CD4-positive, CD25-positive, alpha-beta regulatory T cell (primary cell): ENCODE results near the gene UBE2G1. TPM values are rescaled to one million over a fixed set of nuclear protein-coding genes. Genes with fewer than 3 reads are reported as not detected.

Source experiments
- ATAC-seq, 2 donors: fragments of 150-1000 bp; cut with Tn5 transposase; one replicate each; pipeline ENCODE4 v1.10.0; 2021; ENCODE audit warnings: low read depth in 2 of 2, moderate number of reproducible peaks in 2 of 2, moderate library complexity in 1 of 2
- DNase-seq, 3 donors: peaks; one replicate each; pipeline versions ENCODE4 v3.0.0 to v3.0.0-alpha.2; 2012 to 2022; ENCODE audit warnings: mixed read lengths in 1 of 3
- H3K27ac ChIP-seq: one replicate; pipeline ENCODE4 v1.7.0; 2013; ENCODE audit warnings: mild to moderate bottlenecking, low read length; ENCODE audit not compliant: insufficient read depth, poor library complexity, severe bottlenecking
- H3K27me3 ChIP-seq: one replicate; pipeline ENCODE4 v1.7.0; 2013; ENCODE audit warnings: low read length; ENCODE audit not compliant: control insufficient read depth, insufficient read depth
- H3K36me3 ChIP-seq: one replicate; pipeline ENCODE4 v1.7.0; 2013; ENCODE audit warnings: mild to moderate bottlenecking, low read length, moderate library complexity; ENCODE audit not compliant: control insufficient read depth, insufficient read depth
- H3K4me1 ChIP-seq: 2 replicates; pipeline ENCODE4 v1.7.0; 2013; ENCODE audit warnings: mild to moderate bottlenecking, low read length; ENCODE audit not compliant: insufficient read depth, control insufficient read depth, poor library complexity, severe bottlenecking
- H3K4me3 ChIP-seq: one replicate; pipeline ENCODE4 v1.7.0; 2013; ENCODE audit warnings: low read depth, mild to moderate bottlenecking, low read length, moderate library complexity
- H3K9me3 ChIP-seq, 2 experiments: 1 replicate in 1 of 2; 2 replicates in 1 of 2; pipeline ENCODE4 v1.7.0; 2013; ENCODE audit warnings: low read length in 2 of 2, mild to moderate bottlenecking in 1 of 2, moderate library complexity in 1 of 2; ENCODE audit not compliant: control insufficient read depth in 2 of 2
- H3K27ac Mint-ChIP-seq, 3 donors: one replicate each; pipeline ENCODE4 v1.8.0; 2020 to 2022; ENCODE audit warnings: mild to moderate bottlenecking in 3 of 3, mixed read lengths in 3 of 3, moderate library complexity in 2 of 3
- H3K27me3 Mint-ChIP-seq: one replicate; pipeline ENCODE4 v1.8.0; 2022; ENCODE audit warnings: mild to moderate bottlenecking, mixed read lengths
- H3K36me3 Mint-ChIP-seq: one replicate; pipeline ENCODE4 v1.8.0; 2020; ENCODE audit warnings: mixed read lengths
- H3K4me1 Mint-ChIP-seq, 4 donors: one replicate each; pipeline ENCODE4 v1.8.0; 2020 to 2022; ENCODE audit warnings: mixed read lengths in 4 of 4, mild to moderate bottlenecking in 1 of 4
- H3K4me3 Mint-ChIP-seq, 4 donors: one replicate each; pipeline ENCODE4 v1.8.0; 2020 to 2022; ENCODE audit warnings: mild to moderate bottlenecking in 4 of 4, mixed read lengths in 4 of 4, moderate library complexity in 3 of 4
- H3K9me3 Mint-ChIP-seq, 7 donors: one replicate each; pipeline ENCODE4 v1.8.0; 2020 to 2022; ENCODE audit warnings: mixed read lengths in 7 of 7, mild to moderate bottlenecking in 3 of 7, moderate library complexity in 2 of 7
- polyA plus RNA-seq, 4 donors: library from polyadenylated mRNA; unstranded; fragments of 300-500 nt; fragmentation: Illumina TruSeq; gene quantifications; one replicate each; pipeline ENCODE4 v1.2.3, GENCODE V29; 2021
- total RNA-seq: library from RNA; stranded (reverse); gene quantifications from one replicate; pipeline ENCODE4 v1.2.3, GENCODE V29; 2022

UBE2G1 gene
- total and polyA plus RNA-seq, 5 donors from 2014 or later = 55.0 to 67.9 (median 61.0) TPM

GRCh38 chr17:4332296-4332970 lies 34.0 kb downstream of the UBE2G1 start:
- Histone ChIP-seq H3K4me3 (no peak overlapping the region), H3K36me3 (peaks cover 5% of the 10 kb centered on the region), H3K27me3 (no peaks in the 10 kb centered on the region), H3K4me1 (peaks cover 25% of the 10 kb centered on the region), H3K9me3 (no peaks in the 10 kb centered on the region), H3K27ac (no peak overlapping the region)
- ATAC-seq = no peak
- peak overlapping the region; percentile 59 to 87 (median 70) for H3K27ac Mint-ChIP-seq
- no peak for DNase-seq
- H3K36me3 Mint-ChIP-seq = peaks cover 13% of the 10 kb centered on the region
- no peaks in the 10 kb centered on the region for H3K27me3 Mint-ChIP-seq
- H3K9me3 Mint-ChIP-seq = peaks cover 0 to 3% (median 0%) of the 10 kb centered on the region in 7 donors
- H3K4me3 Mint-ChIP-seq = no peak overlapping the region
- H3K4me1 Mint-ChIP-seq = peaks cover 31 to 71% (median 48%) of the 10 kb centered on the region in 4 donors

GRCh38 chr17:4331614-4332013 lies 34.9 kb downstream of the UBE2G1 start:
- Histone ChIP-seq H3K9me3 (no peaks in the 10 kb centered on the region), H3K4me3 (no peak overlapping the region), H3K4me1 (peaks cover 20% of the 10 kb centered on the region), H3K36me3 (peaks cover 5% of the 10 kb centered on the region), H3K27me3 (no peaks in the 10 kb centered on the region), H3K27ac (no peak overlapping the region)
- no peaks in the 10 kb centered on the region for H3K27me3 Mint-ChIP-seq
- H3K4me3 Mint-ChIP-seq = no peak overlapping the region
- peaks cover 18% of the 10 kb centered on the region for H3K36me3 Mint-ChIP-seq
- peaks cover 0 to 4% (median 0%) of the 10 kb centered on the region in 7 donors for H3K9me3 Mint-ChIP-seq
- DNase-seq = no peak
- H3K27ac Mint-ChIP-seq = peak overlapping the region in 1 of 3 donors; percentile 55
- no peak for ATAC-seq
- peaks cover 33 to 71% (median 48%) of the 10 kb centered on the region in 4 donors for H3K4me1 Mint-ChIP-seq

GRCh38 chr17:4329838-4330237 lies 36.6 kb downstream of the UBE2G1 start:
- no peak overlapping the region for H3K27ac ChIP-seq
- no peak overlapping the region for H3K4me3 ChIP-seq
- Mint-ChIP-seq H3K4me3 (no peak overlapping the region), H3K27me3 (no peaks in the 10 kb centered on the region), H3K9me3 (peaks cover 0 to 14% (median 0%) of the 10 kb centered on the region in 7 donors), H3K36me3 (peaks cover 31% of the 10 kb centered on the region), H3K4me1 (peaks cover 35 to 71% (median 50%) of the 10 kb centered on the region in 4 donors), H3K27ac (no peak overlapping the region)
- ATAC-seq (no peak), DNase-seq (no peak)
- H3K9me3 ChIP-seq = peaks cover 0 to 9% of the 10 kb centered on the region in 2 experiments
- peaks cover 11% of the 10 kb centered on the region for H3K4me1 ChIP-seq
- peaks cover 7% of the 10 kb centered on the region for H3K36me3 ChIP-seq
- no peaks in the 10 kb centered on the region for H3K27me3 ChIP-seq

GRCh38 chr17:4327606-4328005 lies 38.9 kb downstream of the UBE2G1 start:
- H3K9me3 ChIP-seq = peaks cover 0 to 9% of the 10 kb centered on the region in 2 experiments
- Mint-ChIP-seq H3K4me1 (peaks cover 27 to 68% (median 50%) of the 10 kb centered on the region in 4 donors), H3K36me3 (peaks cover 31% of the 10 kb centered on the region), H3K9me3 (peaks cover 0 to 14% (median 0%) of the 10 kb centered on the region in 7 donors), H3K27me3 (no peaks in the 10 kb centered on the region), H3K4me3 (no peak overlapping the region), H3K27ac (peak overlapping the region in 1 of 3 donors; percentile 72)
- peaks cover 7% of the 10 kb centered on the region for H3K36me3 ChIP-seq
- H3K4me1 ChIP-seq = peaks cover 2% of the 10 kb centered on the region
- no peaks in the 10 kb centered on the region for H3K27me3 ChIP-seq
- H3K27ac ChIP-seq = no peak overlapping the region
- DNase-seq = no peak
- no peak for ATAC-seq
- no peak overlapping the region for H3K4me3 ChIP-seq

- no peak for ATAC-seq
- DNase-seq = no peak
- Histone ChIP-seq H3K27me3 (no peaks in the 10 kb centered on the region), H3K36me3 (peaks cover 7% of the 10 kb centered on the region), H3K4me1 (no peaks in the 10 kb centered on the region), H3K4me3 (no peak overlapping the region), H3K27ac (no peak overlapping the region), H3K9me3 (peaks cover 0 to 9% of the 10 kb centered on the region in 2 experiments)
- H3K9me3 Mint-ChIP-seq = peaks cover 0 to 14% (median 0%) of the 10 kb centered on the region in 7 donors
- no peaks in the 10 kb centered on the region for H3K27me3 Mint-ChIP-seq
- peaks cover 31% of the 10 kb centered on the region for H3K36me3 Mint-ChIP-seq
- peaks cover 25 to 69% (median 52%) of the 10 kb centered on the region in 4 donors for H3K4me1 Mint-ChIP-seq
- no peak overlapping the region for H3K27ac Mint-ChIP-seq
- no peak overlapping the region for H3K4me3 Mint-ChIP-seq
These were observed 39.9 kb downstream of the UBE2G1 start for GRCh38 chr17:4326608-4327007.

- Histone ChIP-seq H3K36me3 (peaks cover 7% of the 10 kb centered on the region), H3K9me3 (peaks cover 0 to 9% of the 10 kb centered on the region in 2 experiments), H3K27ac (no peak overlapping the region), H3K4me3 (no peak overlapping the region), H3K4me1 (no peaks in the 10 kb centered on the region), H3K27me3 (no peaks in the 10 kb centered on the region)
- no peak for DNase-seq
- Mint-ChIP-seq H3K4me3 (peak overlapping the region in 1 of 4 donors; percentile 12), H3K36me3 (peaks cover 31% of the 10 kb centered on the region), H3K27me3 (no peaks in the 10 kb centered on the region), H3K27ac (no peak overlapping the region), H3K9me3 (peaks cover 0 to 14% (median 0%) of the 10 kb centered on the region in 7 donors), H3K4me1 (peaks cover 25 to 71% (median 52%) of the 10 kb centered on the region in 4 donors)
- no peak for ATAC-seq
These were observed 40.4 kb downstream of the UBE2G1 start for GRCh38 chr17:4326112-4326511.

- Mint-ChIP-seq H3K4me3 (no peak overlapping the region), H3K4me1 (peaks cover 20 to 69% (median 52%) of the 10 kb centered on the region in 4 donors)
- DNase-seq = no peak
These were observed 42.0 kb downstream of the UBE2G1 start for GRCh38 chr17:4324463-4324862.

GRCh38 chr17:4319221-4319620 lies 47.3 kb downstream of the UBE2G1 start:
- no peaks in the 10 kb centered on the region for H3K36me3 Mint-ChIP-seq

More at GRCh38 chr17:4324463-4324862, 42.0 kb downstream of the UBE2G1 start:
- H3K36me3 Mint-ChIP-seq = peaks cover 27% of the 10 kb centered on the region
- ATAC-seq = no peak
- Histone ChIP-seq H3K4me1 (peaks cover 3% of the 10 kb centered on the region), H3K27ac (no peak overlapping the region), H3K9me3 (peaks cover 0 to 9% of the 10 kb centered on the region in 2 experiments), H3K4me3 (no peak overlapping the region), H3K36me3 (peaks cover 7% of the 10 kb centered on the region), H3K27me3 (no peaks in the 10 kb centered on the region)
- H3K9me3 Mint-ChIP-seq = peaks cover 0 to 14% (median 0%) of the 10 kb centered on the region in 7 donors
- no peak overlapping the region for H3K27ac Mint-ChIP-seq
- no peaks in the 10 kb centered on the region for H3K27me3 Mint-ChIP-seq

More at GRCh38 chr17:4319221-4319620, 47.3 kb downstream of the UBE2G1 start:
- Mint-ChIP-seq H3K9me3 (no peaks in the 10 kb centered on the region), H3K4me1 (peaks cover 19 to 68% (median 45%) of the 10 kb centered on the region in 4 donors), H3K27ac (peak overlapping the region in 1 of 3 donors; percentile 42), H3K27me3 (no peaks in the 10 kb centered on the region), H3K4me3 (no peak overlapping the region)
- H3K36me3 ChIP-seq = no peaks in the 10 kb centered on the region
- H3K4me3 ChIP-seq = no peak overlapping the region
- peaks cover 6% of the 10 kb centered on the region for H3K4me1 ChIP-seq
- H3K27me3 ChIP-seq = no peaks in the 10 kb centered on the region
- H3K9me3 ChIP-seq = no peaks in the 10 kb centered on the region
- ATAC-seq (no peak), DNase-seq (no peak)
- no peak overlapping the region for H3K27ac ChIP-seq
